GM12873 (cell line): ENCODE data around the gene CARD11.

ENCODE experiments used
- TF ChIP-seq, protein P1 (sequence below): IDR thresholded peaks from 2 replicates; pipeline ENCODE4 v1.5.1; 2012; ENCODE audit warnings: low read depth, mild to moderate bottlenecking, moderate library complexity, low read length, control low read depth; ENCODE audit not compliant: insufficient read depth; ENCODE audit errors: missing control alignments

Gene CARD11

DNA sequence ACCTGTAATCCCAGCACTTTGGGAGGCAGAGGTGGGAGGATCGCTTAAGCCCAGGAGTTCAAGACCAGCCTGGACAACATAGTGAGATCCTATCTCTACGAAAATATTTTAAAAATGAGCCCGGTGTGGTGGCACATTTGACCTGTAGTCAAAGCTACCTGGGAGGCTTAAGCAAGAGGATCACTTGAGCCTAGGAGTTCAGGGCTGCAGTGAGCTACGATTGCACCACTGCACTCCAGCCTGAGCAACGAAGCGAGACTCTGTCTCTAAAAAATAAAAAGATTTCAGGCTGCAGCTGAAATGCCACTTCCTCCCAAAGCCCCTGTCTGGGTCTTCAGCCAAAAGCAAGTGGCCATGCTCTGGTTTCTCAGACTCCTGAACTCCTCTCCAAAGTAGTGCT is 38.7 kb upstream of the CARD11 start:
- TF ChIP-seq, protein P1, sequence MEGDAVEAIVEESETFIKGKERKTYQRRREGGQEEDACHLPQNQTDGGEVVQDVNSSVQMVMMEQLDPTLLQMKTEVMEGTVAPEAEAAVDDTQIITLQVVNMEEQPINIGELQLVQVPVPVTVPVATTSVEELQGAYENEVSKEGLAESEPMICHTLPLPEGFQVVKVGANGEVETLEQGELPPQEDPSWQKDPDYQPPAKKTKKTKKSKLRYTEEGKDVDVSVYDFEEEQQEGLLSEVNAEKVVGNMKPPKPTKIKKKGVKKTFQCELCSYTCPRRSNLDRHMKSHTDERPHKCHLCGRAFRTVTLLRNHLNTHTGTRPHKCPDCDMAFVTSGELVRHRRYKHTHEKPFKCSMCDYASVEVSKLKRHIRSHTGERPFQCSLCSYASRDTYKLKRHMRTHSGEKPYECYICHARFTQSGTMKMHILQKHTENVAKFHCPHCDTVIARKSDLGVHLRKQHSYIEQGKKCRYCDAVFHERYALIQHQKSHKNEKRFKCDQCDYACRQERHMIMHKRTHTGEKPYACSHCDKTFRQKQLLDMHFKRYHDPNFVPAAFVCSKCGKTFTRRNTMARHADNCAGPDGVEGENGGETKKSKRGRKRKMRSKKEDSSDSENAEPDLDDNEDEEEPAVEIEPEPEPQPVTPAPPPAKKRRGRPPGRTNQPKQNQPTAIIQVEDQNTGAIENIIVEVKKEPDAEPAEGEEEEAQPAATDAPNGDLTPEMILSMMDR: no peak

DNA sequence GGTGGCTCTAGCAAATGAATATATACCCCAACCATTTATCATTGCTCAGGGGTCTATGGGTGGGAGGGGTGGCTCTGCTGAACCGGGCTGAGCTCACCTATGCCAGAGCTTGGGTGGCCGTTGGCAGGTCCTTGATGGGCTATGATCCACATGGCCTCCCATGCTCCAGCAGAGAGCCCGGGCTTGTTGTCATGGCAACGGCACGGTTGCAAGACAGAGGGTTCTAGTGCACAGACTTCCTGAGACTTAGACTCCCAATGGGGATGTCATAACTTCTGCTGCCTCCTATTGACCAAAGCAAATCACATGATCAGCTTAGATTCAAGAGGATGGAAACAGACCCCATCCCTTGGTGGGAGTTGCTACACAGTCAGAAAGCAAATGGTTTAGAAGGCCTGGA is 36.4 kb upstream of the CARD11 start:
- TF ChIP-seq, protein P1: no peak

DNA sequence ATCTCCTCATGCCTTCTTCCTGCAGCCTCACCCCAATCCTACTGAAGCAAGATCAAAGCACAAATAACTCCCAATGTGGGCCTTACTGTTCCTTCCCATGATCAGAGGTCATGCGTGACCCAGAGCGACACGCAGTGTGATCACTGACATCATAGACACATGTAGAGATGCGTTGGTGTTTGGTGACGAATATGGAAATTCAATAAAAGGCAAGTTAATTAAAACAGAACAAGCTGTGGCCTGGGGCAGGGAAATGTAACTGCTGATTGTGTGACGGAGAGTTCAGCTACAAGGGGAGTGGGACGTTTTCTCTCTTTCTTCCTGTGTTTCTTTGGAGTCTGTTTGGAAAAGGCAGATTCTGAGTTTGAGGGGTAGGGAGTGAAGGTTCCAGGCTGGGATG is 34.8 kb upstream of the CARD11 start:
- TF ChIP-seq, protein P1: no peak

DNA sequence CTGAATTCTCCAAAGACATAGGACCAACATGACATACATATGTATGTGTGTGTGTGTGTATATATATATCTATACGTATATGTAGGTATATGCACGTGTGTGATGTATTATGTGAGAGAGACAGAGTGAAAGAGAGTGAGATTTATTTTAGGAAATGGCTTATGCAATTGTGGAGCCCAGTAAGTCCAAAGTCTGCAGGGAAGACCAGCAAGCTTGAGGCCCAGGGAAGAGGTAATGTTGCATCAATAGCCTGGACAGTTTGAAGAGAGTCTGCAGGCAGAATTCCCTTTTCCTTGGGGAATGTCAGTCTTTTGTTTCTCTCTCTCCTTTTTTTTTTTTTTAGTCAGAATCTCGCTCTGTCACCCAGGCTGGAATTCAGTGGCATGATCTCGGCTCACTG is 33.0 kb upstream of the CARD11 start:
- TF ChIP-seq, protein P1: no peak

DNA sequence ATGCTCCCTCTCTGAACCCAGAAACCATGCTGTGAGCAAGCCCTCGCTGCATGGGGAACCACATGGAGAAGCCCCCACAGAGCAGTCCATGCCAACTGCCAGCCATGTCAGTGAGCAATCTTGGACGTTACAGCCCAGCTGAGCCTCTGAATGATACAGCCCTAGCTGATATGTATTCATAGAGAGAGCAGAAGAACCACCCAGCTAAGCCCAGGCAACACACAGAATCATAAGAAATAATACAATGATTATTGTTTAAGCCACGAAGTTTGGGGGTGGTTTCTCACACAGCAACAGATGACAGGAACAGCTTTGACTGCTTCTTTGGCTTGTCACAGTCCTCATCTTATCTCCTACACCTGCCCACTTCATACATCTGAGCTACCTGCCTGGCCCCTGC is 32.5 kb upstream of the CARD11 start:
- TF ChIP-seq, protein P1: no peak

DNA sequence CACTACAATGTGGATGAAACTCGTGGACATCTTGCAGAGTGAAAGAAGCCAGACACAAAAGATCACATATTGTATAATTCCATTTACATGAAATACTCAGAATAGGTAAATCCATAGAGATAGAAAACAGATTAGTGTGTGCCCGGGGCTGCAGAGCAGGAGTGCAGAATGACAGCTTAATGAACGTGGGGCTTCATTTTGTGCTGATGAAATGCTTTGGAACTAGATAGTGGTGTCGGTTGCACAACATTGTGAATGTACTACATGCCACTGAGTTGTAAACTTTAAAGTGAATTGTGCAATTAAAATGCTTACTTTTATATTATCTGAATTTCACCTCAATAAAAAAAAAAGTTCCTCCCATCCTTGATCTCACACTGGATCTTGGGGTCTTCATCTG is 31.8 kb upstream of the CARD11 start:
- TF ChIP-seq, protein P1: no peak

DNA sequence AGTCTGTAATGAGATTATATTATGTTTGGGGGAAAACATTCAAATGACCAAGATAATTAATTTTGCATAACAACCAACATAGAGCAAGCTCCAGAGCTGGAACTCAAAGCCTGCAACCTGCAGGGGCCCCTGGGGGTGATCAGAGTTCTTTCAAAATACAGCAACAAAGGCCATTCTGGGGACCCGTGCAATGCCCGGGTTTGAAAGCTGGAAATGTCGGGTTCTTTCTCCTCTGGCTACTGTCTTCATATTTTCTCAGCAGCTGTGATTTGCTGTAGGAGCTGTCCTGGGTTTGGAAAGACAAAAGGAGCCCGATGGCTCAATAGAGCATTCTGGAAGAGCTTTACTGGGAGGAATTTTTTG is 30.8 kb upstream of the CARD11 start:
- TF ChIP-seq, protein P1: no peak

DNA sequence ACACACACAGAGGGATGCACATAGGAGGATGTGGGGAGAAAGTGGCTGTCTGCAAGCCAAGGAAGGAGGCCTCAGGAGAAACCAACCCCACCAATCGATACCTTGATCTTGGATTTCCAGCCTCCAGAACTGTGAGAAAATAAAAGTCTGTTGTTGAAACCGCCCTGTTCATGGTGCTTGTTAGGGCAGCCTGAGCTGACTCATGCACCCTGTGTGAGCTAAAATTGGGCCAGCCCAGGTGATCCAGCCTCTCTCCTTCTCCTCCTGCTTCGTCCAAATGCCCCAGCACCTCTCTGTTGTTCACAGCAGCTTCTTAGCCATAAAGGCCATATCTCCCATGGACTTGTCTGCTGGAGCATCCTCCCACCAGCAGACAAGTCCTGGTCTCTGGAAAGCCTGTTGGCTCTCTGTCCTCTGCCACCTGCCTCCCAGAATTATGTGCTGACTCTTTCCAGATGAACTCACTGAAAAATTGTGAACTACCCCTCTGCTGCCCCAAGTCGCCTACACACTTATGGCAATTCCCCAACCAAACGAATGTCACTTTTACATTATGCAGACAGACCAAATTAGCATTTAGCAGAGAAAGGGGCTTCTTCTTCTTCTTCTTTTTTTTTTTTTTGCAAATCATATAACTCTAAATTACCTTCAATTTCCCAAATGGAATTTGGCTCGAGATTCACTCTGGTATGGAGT is 30.2 kb upstream of the CARD11 start:
- TF ChIP-seq, protein P1: no peak
